GM19240 (cell line): ENCODE data around the gene RAD51.

Source experiments
- DNase-seq: peaks from one replicate; pipeline ENCODE4 v3.0.0; 2011; ENCODE audit warnings: low spot score; ENCODE audit not compliant: insufficient read length

The RAD51 gene

GRCh38 chr15:40762919-40763800, 68.2 kb downstream of the RAD51 start:
- no peak for DNase-seq

GRCh38 chr15:40763801-40764628, 69.0 kb downstream of the RAD51 start, which contains the start of gene GCHFR:
Gene GCHFR, plus strand, starts transcription at chr15:40764068. Its CDS starts 113 bp downstream, at chr15:40764181.
- peak; percentile 51 for DNase-seq

- no peak for DNase-seq
Measured at GRCh38 chr15:40764629-40765103, 69.7 kb downstream of the RAD51 start.

GRCh38 chr15:40766194-40766815, 71.3 kb downstream of the RAD51 start:
- no peak for DNase-seq

- no peak for DNase-seq
Measured at GRCh38 chr15:40766906-40767837, 72.2 kb downstream of the RAD51 start.

GRCh38 chr15:40767838-40768500, 73.0 kb downstream of the RAD51 start:
- no peak for DNase-seq

- no peak for DNase-seq
Measured at GRCh38 chr15:40768521-40769273, 73.7 kb downstream of the RAD51 start.

- DNase-seq: no peak
Measured at GRCh38 chr15:40769274-40770146, 74.5 kb downstream of the RAD51 start, which contains the start of gene C15orf62. Gene C15orf62, plus strand, starts transcription at chr15:40769980. Its CDS starts 516 bp downstream, at chr15:40770496.

- no peak for DNase-seq
Measured at GRCh38 chr15:40770147-40770721, 75.3 kb downstream of the RAD51 start.

GRCh38 chr15:40771242-40771641, 76.3 kb downstream of the RAD51 start:
- DNase-seq: no peak

- no peak for DNase-seq
Measured at GRCh38 chr15:40772014-40772413, 77.0 kb downstream of the RAD51 start.

- DNase-seq: no peak
Measured at GRCh38 chr15:40773496-40773895, 78.5 kb downstream of the RAD51 start.

GRCh38 chr15:40773902-40774301, 78.9 kb downstream of the RAD51 start:
- DNase-seq: no peak

- no peak for DNase-seq
Measured at GRCh38 chr15:40775007-40775406, 80.0 kb downstream of the RAD51 start.

GRCh38 chr15:40775740-40776536, 81.0 kb downstream of the RAD51 start:
- DNase-seq: no peak

- no peak for DNase-seq
Measured at GRCh38 chr15:40776537-40777141, 81.7 kb downstream of the RAD51 start.
